NOMO-1 (cell line): ENCODE data around the gene ARHGEF33.

Experiments used
- DNase-seq, 2 experiments: peaks; one replicate each; lab custom pipeline; 2025; ENCODE audit not compliant: unreplicated experiment in 2 of 2; lab: John Stamatoyannopoulos, UW

The ARHGEF33 gene

GRCh38 chr2:38889575-38889974, at the start of gene ARHGEF33:
Gene ARHGEF33 (plus strand): TSS chr2:38889875. CDS start chr2:38919448, 29,573 bp downstream.
- no peak for DNase-seq

GRCh38 chr2:38850045-38850444, 39.6 kb upstream of the ARHGEF33 start:
- DNase-seq: no peak

- peak in 1 of 2 experiments; percentile 25 for DNase-seq
Measured at GRCh38 chr2:38856165-38856564, 33.5 kb upstream of the ARHGEF33 start.

- no peak for DNase-seq
Measured at GRCh38 chr2:38862476-38862875, 27.2 kb upstream of the ARHGEF33 start.

GRCh38 chr2:38863061-38863695, 26.5 kb upstream of the ARHGEF33 start:
- no peak for DNase-seq

GRCh38 chr2:38866773-38867443, 22.8 kb upstream of the ARHGEF33 start:
- no peak for DNase-seq

GRCh38 chr2:38871432-38871831, 18.2 kb upstream of the ARHGEF33 start:
- DNase-seq: no peak

- DNase-seq: no peak
Measured at GRCh38 chr2:38873763-38874162, 15.9 kb upstream of the ARHGEF33 start.

- DNase-seq: no peak
Measured at GRCh38 chr2:38875227-38875575, 14.5 kb upstream of the ARHGEF33 start.

GRCh38 chr2:38875576-38876367, 13.9 kb upstream of the ARHGEF33 start, which contains the start of the genes DHX57 and MORN2:
Gene DHX57 (minus strand): TSS chr2:38875934. CDS start chr2:38868405, 7,529 bp downstream.
Gene MORN2 (plus strand): TSS chr2:38875976.
- peak; percentile 73 to 76 for DNase-seq

GRCh38 chr2:38876407-38876806, 13.3 kb upstream of the ARHGEF33 start:
- no peak for DNase-seq

GRCh38 chr2:38886063-38886462, 3.6 kb upstream of the ARHGEF33 start:
- no peak for DNase-seq

- no peak for DNase-seq
Measured at GRCh38 chr2:38887347-38887746, 2.3 kb upstream of the ARHGEF33 start.

GRCh38 chr2:38887902-38888554, 1.6 kb upstream of the ARHGEF33 start:
- DNase-seq: no peak

- DNase-seq: no peak
Measured at GRCh38 chr2:38889045-38889444, 630 bp upstream of the ARHGEF33 start.

- peak in 1 of 2 experiments; percentile 43 for DNase-seq
Measured at GRCh38 chr2:38892819-38893218, 3.1 kb downstream of the ARHGEF33 start.

GRCh38 chr2:38898256-38898655, 8.6 kb downstream of the ARHGEF33 start:
- DNase-seq: no peak

- no peak for DNase-seq
Measured at GRCh38 chr2:38900726-38901125, 11.1 kb downstream of the ARHGEF33 start.

GRCh38 chr2:38905251-38905650, 15.6 kb downstream of the ARHGEF33 start:
- DNase-seq: no peak

- no peak for DNase-seq
Measured at GRCh38 chr2:38907242-38907641, 17.6 kb downstream of the ARHGEF33 start.
